ENCODE results near the gene USP10. TPM values are rescaled to one million over a fixed set of nuclear protein-coding genes. Genes with fewer than 3 reads are reported as not detected.

USP10 gene
- total and polyA plus RNA-seq, 2 donors from 2014 or later: 36.8 to 79.5 TPM

GRCh38 chr16:84765616-84766580, 66.1 kb downstream of the USP10 start:
- H3K36me3 ChIP-seq (ENCODE audit: control insufficient read depth in 2 of 3, insufficient read depth in 3 of 3, low read length in 3 of 3): peaks cover 20 to 59% (median 25%) of the 10 kb centered on the region in 3 donors
- H3K4me3 ChIP-seq (ENCODE audit: low read length in 3 of 3): no peak overlapping the region
- FAIRE-seq: no peak
- no peak for DNase-seq
- H3K4me1 ChIP-seq (ENCODE audit: control insufficient read depth in 2 of 3, insufficient read depth in 2 of 3, low read depth in 1 of 3, low read length in 3 of 3): peaks cover 0 to 5% (median 2%) of the 10 kb centered on the region in 3 donors
- no peaks in the 10 kb centered on the region for H3K27me3 ChIP-seq (ENCODE audit: control insufficient read depth, insufficient read depth, low read length)
- TF ChIP-seq CTCF (IDR thresholded peaks at IDR 0.05; ENCODE audit: borderline replicate concordance, extremely low read depth, insufficient read depth): no peak
- intact Hi-C loops (cut with DNase I): no loop called here
- peak overlapping the region; percentile 1 to 28 for H3K27ac ChIP-seq (ENCODE audit: low read depth in 2 of 2, low read length in 2 of 2)
- no peaks in the 10 kb centered on the region for H3K9me3 ChIP-seq (ENCODE audit: control insufficient read depth in 2 of 3, insufficient read depth in 1 of 3, low read length in 3 of 3)
- H3K9ac ChIP-seq (ENCODE audit: low read length in 3 of 3): no peak overlapping the region

GRCh38 chr16:84766978-84767773, 67.4 kb downstream of the USP10 start:
- FAIRE-seq (no peak), DNase-seq (peak in 1 of 5 donors; percentile 58)
- no peak overlapping the region for H3K4me3 ChIP-seq (ENCODE audit: low read length in 3 of 3)
- H3K4me1 ChIP-seq (ENCODE audit: control insufficient read depth in 2 of 3, insufficient read depth in 2 of 3, low read depth in 1 of 3, low read length in 3 of 3): peaks cover 0 to 5% (median 2%) of the 10 kb centered on the region in 3 donors
- no peak for TF ChIP-seq CTCF (IDR thresholded peaks at IDR 0.05; ENCODE audit: borderline replicate concordance, extremely low read depth, insufficient read depth)
- H3K9me3 ChIP-seq (ENCODE audit: control insufficient read depth in 2 of 3, insufficient read depth in 1 of 3, low read length in 3 of 3): no peaks in the 10 kb centered on the region
- H3K27ac ChIP-seq (ENCODE audit: low read depth in 2 of 2, low read length in 2 of 2): peak overlapping the region in 1 of 2 donors; percentile 29
- peaks cover 20 to 61% (median 23%) of the 10 kb centered on the region in 3 donors for H3K36me3 ChIP-seq (ENCODE audit: control insufficient read depth in 2 of 3, insufficient read depth in 3 of 3, low read length in 3 of 3)
- H3K9ac ChIP-seq (ENCODE audit: low read length in 3 of 3): no peak overlapping the region
- no peaks in the 10 kb centered on the region for H3K27me3 ChIP-seq (ENCODE audit: control insufficient read depth, insufficient read depth, low read length)
- intact Hi-C loops (cut with DNase I): no loop called here

- H3K27ac ChIP-seq (ENCODE audit: low read depth in 2 of 2, low read length in 2 of 2): no peak overlapping the region
- H3K9me3 ChIP-seq (ENCODE audit: control insufficient read depth in 2 of 3, insufficient read depth in 1 of 3, low read length in 3 of 3): no peaks in the 10 kb centered on the region
- no peak for TF ChIP-seq CTCF (IDR thresholded peaks at IDR 0.05; ENCODE audit: borderline replicate concordance, extremely low read depth, insufficient read depth)
- FAIRE-seq (no peak), DNase-seq (no peak)
- no peak overlapping the region for H3K9ac ChIP-seq (ENCODE audit: low read length in 3 of 3)
- H3K4me3 ChIP-seq (ENCODE audit: low read length in 3 of 3): no peak overlapping the region
- peaks cover 0 to 5% (median 2%) of the 10 kb centered on the region in 3 donors for H3K4me1 ChIP-seq (ENCODE audit: control insufficient read depth in 2 of 3, insufficient read depth in 2 of 3, low read depth in 1 of 3, low read length in 3 of 3)
- intact Hi-C loops (cut with DNase I): no loop called here
- peaks cover 20 to 64% (median 23%) of the 10 kb centered on the region in 3 donors for H3K36me3 ChIP-seq (ENCODE audit: control insufficient read depth in 2 of 3, insufficient read depth in 3 of 3, low read length in 3 of 3)
- no peaks in the 10 kb centered on the region for H3K27me3 ChIP-seq (ENCODE audit: control insufficient read depth, insufficient read depth, low read length)
These were observed 68.4 kb downstream of the USP10 start for GRCh38 chr16:84768061-84768807.
